Measurements from ENCODE around the gene WNT8B.

Gene WNT8B

DNA sequence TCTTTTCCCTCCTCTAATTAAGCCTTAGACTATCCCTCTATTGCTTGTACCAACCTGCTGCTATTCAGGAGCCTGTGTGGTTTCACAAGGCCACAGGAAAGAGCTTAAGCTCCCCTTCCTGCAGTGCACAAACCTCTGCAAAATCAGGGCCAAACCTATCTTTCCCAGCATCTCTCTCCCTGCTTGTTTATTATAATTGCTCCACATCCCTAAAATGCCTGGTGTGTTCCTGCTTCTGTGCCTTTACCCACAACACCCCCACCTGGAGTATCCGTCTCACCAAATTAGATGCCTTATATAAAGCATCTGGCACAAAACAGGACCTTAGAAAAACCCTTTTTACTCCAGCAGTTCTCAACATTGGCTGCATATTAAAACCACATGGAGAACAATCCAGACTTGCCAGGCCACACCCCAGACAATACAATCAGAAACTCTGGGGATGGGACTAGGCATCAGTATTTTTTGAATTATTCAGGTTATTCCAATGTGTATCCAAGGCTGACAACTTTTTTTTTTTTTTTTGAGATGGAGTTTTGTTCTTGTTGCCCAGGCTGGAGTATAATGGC lies 40.2 kb downstream of the WNT8B start:
- H3K36me3 Mint-ChIP-seq = peaks cover 22% of the 10 kb centered on the region
- H3K27me3 Mint-ChIP-seq = no peaks in the 10 kb centered on the region
- H3K4me1 Mint-ChIP-seq = peaks cover 33% of the 10 kb centered on the region
- no peaks in the 10 kb centered on the region for H3K9me3 Mint-ChIP-seq
- no peak overlapping the region for H3K4me3 Mint-ChIP-seq
- no peak overlapping the region for H3K27ac Mint-ChIP-seq

GRCh38 chr10:100504096-100504495 lies 41.3 kb downstream of the WNT8B start:
- H3K36me3 Mint-ChIP-seq = peaks cover 21% of the 10 kb centered on the region
- H3K27ac Mint-ChIP-seq = no peak overlapping the region
- H3K9me3 Mint-ChIP-seq = no peaks in the 10 kb centered on the region
- peaks cover 38% of the 10 kb centered on the region for H3K4me1 Mint-ChIP-seq
- H3K4me3 Mint-ChIP-seq = no peak overlapping the region
- H3K27me3 Mint-ChIP-seq = no peaks in the 10 kb centered on the region

DNA sequence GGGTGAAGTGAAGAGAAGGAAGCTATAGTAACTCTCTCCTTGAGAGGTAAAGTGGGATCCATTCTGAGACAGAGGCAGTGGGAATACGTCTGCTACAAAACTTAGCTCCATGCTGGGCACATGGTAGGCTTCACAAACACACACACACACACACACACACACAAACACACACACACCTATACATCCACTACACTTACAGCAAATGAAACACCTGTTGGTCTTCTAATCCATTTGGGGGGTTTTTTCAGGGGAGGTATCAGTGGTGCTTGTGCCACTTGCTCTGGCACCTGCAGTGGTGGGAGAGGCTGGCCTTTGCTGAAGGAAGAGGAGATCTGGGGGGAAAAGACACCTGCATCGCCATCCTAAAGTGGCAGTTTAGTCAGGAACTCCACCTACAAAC lies 42.4 kb downstream of the WNT8B start:
- Mint-ChIP-seq H3K27ac (no peak overlapping the region), H3K9me3 (no peaks in the 10 kb centered on the region), H3K4me3 (no peak overlapping the region), H3K4me1 (peaks cover 46% of the 10 kb centered on the region), H3K36me3 (peaks cover 20% of the 10 kb centered on the region), H3K27me3 (no peaks in the 10 kb centered on the region)

DNA sequence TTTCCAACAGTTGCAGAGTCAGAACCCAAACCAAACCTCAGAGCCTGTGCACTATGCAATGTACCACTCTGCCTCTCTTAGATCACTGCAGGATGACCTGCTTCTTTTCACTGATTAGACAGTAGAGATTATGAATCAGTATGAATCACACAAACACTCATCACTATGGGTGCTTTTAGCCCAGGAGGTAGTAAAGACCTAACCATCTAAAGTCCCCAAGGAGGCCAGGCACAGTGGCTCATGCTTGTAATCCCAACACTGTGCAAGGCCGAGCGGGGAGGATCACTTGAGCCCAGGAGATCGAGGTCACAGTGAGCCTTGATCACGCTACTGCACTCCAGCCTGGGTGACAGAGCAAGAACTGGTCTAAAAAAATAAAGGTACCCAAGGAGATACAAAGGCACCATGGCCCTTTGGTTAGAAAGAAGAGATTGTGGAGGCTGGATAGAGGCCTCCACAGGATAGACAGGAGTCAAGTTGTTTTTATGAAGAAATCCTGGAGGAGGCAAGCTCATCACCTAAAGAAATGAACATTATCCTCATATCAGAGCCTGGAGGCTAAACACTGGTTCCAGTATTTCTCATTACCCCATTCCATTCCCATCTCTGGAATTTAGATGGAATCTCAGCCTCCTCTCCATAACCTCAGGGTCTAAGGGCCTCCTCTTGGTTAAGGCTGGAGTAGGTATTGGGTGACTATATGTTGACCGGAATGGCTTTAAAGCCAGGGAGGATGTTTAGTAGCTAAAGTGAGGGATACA lies 44.0 kb downstream of the WNT8B start:
- Mint-ChIP-seq H3K9me3 (no peaks in the 10 kb centered on the region), H3K4me3 (peak overlapping the region; percentile 39), H3K4me1 (peaks cover 62% of the 10 kb centered on the region), H3K27me3 (no peaks in the 10 kb centered on the region), H3K27ac (peak overlapping the region; percentile 79), H3K36me3 (peaks cover 14% of the 10 kb centered on the region)

- Mint-ChIP-seq H3K9me3 (no peaks in the 10 kb centered on the region), H3K36me3 (peaks cover 13% of the 10 kb centered on the region), H3K27ac (no peak overlapping the region), H3K4me3 (no peak overlapping the region), H3K4me1 (peaks cover 67% of the 10 kb centered on the region), H3K27me3 (no peaks in the 10 kb centered on the region)
Measured at GRCh38 chr10:100507357-100507732, 44.5 kb downstream of the WNT8B start.

DNA sequence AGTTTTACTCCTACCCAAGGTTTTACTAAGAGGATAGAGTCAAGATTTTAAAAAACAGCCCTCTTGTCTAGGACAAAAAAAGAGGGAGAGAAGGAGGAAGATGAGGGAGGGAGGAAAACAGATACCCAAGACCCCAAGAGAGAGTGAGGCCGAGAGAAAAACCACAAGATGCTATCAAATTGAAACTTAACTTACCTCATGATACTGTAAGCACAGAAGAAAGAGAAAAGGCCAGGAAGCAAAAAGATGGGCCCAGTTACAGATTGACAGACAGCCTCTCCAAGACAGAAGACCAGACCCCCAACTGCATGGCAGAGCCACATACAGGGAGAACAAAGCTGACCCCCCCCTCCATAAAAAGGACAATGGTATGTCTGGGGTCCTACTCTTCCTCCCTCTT lies 45.5 kb downstream of the WNT8B start:
- Mint-ChIP-seq H3K27ac (peak overlapping the region; percentile 87), H3K4me1 (peaks cover 74% of the 10 kb centered on the region)

DNA sequence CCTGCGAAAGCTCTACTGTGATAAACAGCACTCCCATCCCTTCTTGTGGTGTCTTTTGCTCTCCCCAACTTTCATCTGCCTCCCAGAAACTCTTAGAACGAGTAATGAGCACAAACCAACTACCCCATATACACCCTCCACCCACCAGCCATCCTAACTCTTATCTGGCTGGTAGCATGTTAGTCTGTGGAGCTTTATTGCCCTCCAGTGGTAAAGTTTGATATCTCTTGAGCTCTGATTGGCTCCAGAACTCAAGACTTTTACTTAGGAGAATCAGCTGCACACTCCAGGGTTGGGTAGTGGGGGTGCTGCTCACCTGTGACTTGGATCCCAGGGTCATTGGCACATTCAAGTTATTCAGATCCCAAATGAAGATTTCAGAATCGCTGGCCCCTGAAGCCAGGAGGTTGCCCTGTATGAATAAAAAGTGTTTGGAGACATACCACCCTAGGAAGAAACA lies 45.9 kb downstream of the WNT8B start:
- Mint-ChIP-seq H3K27ac (peak overlapping the region; percentile 84), H3K36me3 (peaks cover 12% of the 10 kb centered on the region), H3K4me1 (peaks cover 74% of the 10 kb centered on the region), H3K27me3 (no peaks in the 10 kb centered on the region), H3K9me3 (no peaks in the 10 kb centered on the region), H3K4me3 (peak overlapping the region; percentile 64)

More for the DNA sequence above, 45.5 kb downstream of the WNT8B start:
- Mint-ChIP-seq H3K27me3 (no peaks in the 10 kb centered on the region), H3K36me3 (peaks cover 12% of the 10 kb centered on the region), H3K4me3 (peak overlapping the region; percentile 11), H3K9me3 (no peaks in the 10 kb centered on the region)

DNA sequence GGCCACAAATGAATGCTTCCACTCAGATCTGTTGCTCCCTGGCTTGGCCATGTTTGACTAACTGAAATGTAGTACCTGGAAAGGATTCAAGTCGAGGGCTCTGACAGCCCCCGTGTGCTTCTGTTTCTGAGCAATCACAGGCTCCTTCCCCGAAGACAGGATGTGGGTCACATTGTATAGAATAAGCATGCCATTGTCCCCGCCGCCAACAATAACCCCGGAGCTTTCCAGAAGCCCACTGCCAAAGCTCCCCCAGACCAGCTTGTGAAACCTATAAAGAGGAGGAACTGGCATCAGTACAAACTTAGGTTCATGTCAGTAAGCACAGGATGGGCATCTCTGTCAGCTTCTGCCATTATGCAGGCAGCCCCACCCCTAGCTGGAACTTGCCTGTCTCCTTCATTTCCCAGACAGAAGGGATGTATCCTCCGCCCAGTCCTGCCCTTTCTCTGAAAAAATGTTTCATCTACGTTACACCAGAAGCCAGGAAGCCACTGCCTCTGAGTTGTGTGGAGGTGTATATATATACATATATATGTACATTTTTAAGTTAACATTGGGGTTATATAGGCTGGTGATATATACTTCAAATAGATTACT lies 46.5 kb downstream of the WNT8B start:
- H3K9me3 Mint-ChIP-seq = no peaks in the 10 kb centered on the region
- H3K4me3 Mint-ChIP-seq = peak overlapping the region; percentile 64
- H3K27me3 Mint-ChIP-seq = no peaks in the 10 kb centered on the region
- H3K27ac Mint-ChIP-seq = peak overlapping the region; percentile 84
- peaks cover 74% of the 10 kb centered on the region for H3K4me1 Mint-ChIP-seq
- peaks cover 12% of the 10 kb centered on the region for H3K36me3 Mint-ChIP-seq

DNA sequence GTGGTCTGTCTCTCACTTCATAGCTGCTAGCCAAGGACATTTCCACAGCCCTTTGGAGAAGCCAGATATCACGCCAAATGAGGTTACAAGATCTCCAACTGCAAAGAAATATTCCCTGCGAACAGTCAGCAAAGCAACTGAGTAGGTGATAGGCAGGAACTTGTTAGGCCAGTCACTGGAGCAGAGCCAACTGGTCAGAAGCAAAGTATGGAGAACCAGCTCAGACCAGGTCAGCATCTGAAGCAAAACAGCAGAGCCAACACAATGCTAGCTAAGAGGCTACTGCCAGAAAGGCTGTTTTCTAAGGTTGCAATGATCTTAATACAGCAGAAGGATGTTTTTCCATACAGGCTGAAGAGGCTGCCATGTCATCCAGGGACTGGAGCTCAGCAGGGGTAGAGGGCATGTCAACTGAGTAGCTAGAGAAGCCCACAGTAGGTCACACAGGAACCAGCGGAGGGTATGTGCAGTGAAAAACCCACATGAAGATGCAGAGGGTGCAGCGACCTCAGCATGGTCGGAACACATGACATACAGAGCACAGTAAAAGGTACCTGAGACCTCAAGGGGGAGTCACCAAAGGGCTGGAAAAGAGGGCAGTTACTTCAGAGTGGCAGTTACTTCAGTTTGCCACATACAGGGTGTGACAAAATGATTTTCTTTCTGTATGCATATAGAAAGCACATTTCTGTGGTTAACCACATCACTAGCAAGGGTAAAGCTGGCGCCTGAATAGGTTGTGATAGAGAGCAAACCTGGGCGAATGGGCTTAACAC lies 47.9 kb downstream of the WNT8B start:
- Mint-ChIP-seq H3K36me3 (peaks cover 7% of the 10 kb centered on the region), H3K4me1 (peaks cover 70% of the 10 kb centered on the region)

DNA sequence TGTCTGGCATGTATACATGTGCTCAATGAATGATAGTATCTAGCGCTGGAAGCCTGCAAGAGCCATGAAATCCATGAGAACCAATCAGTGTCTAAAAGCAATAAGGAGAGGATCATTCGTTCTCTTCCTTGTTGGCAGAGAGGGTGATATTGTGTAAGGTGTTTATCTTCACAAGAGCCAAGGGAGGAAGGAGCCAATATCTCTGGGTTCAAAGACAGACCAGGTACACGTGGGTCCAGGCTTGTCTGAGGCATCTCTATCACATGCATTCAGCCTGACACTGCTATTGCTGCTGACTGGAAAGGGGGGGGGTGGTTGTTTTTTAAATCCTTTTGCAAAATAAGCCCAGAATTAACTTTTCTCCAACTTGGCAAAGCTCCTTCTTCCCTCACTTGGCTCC lies 52.8 kb downstream of the WNT8B start:
- no peak overlapping the region for H3K27ac Mint-ChIP-seq
- H3K4me1 Mint-ChIP-seq = peaks cover 41% of the 10 kb centered on the region
- H3K4me3 Mint-ChIP-seq = no peak overlapping the region
- no peaks in the 10 kb centered on the region for H3K9me3 Mint-ChIP-seq
- no peaks in the 10 kb centered on the region for H3K27me3 Mint-ChIP-seq
- H3K36me3 Mint-ChIP-seq = peaks cover 4% of the 10 kb centered on the region

More for the DNA sequence above, 47.9 kb downstream of the WNT8B start:
- no peaks in the 10 kb centered on the region for H3K27me3 Mint-ChIP-seq
- no peaks in the 10 kb centered on the region for H3K9me3 Mint-ChIP-seq
- peak overlapping the region; percentile 46 for H3K27ac Mint-ChIP-seq
- peak overlapping the region; percentile 26 for H3K4me3 Mint-ChIP-seq

GRCh38 chr10:100516847-100517246 lies 54.0 kb downstream of the WNT8B start:
- Mint-ChIP-seq H3K4me3 (no peak overlapping the region), H3K4me1 (peaks cover 29% of the 10 kb centered on the region), H3K27ac (no peak overlapping the region), H3K9me3 (no peaks in the 10 kb centered on the region), H3K36me3 (peaks cover 4% of the 10 kb centered on the region), H3K27me3 (no peaks in the 10 kb centered on the region)

GRCh38 chr10:100518761-100519241 lies 56.0 kb downstream of the WNT8B start:
- H3K27ac Mint-ChIP-seq = peak overlapping the region; percentile 23
- no peaks in the 10 kb centered on the region for H3K9me3 Mint-ChIP-seq
- no peaks in the 10 kb centered on the region for H3K27me3 Mint-ChIP-seq
- peaks cover 1% of the 10 kb centered on the region for H3K36me3 Mint-ChIP-seq
- H3K4me1 Mint-ChIP-seq = peaks cover 17% of the 10 kb centered on the region
- no peak overlapping the region for H3K4me3 Mint-ChIP-seq

- H3K27ac Mint-ChIP-seq = peak within 1 kb of the TSS; percentile 59
- no peak within 1 kb of the TSS for H3K4me3 Mint-ChIP-seq
- H3K9me3 Mint-ChIP-seq = no peaks in the 10 kb centered on the region
- peaks cover 17% of the 10 kb centered on the region for H3K4me1 Mint-ChIP-seq
- H3K27me3 Mint-ChIP-seq = no peaks in the 10 kb centered on the region
- H3K36me3 Mint-ChIP-seq = peaks cover 1% of the 10 kb centered on the region
Measured at GRCh38 chr10:100519311-100520051, 56.7 kb downstream of the WNT8B start, which contains the start of gene SEC31B. Gene SEC31B (minus strand): TSS chr10:100519861. CDS start chr10:100516952, 2,909 bp downstream.

GRCh38 chr10:100520811-100521210 lies 58.0 kb downstream of the WNT8B start:
- peaks cover 21% of the 10 kb centered on the region for H3K4me1 Mint-ChIP-seq
- no peaks in the 10 kb centered on the region for H3K9me3 Mint-ChIP-seq
- H3K4me3 Mint-ChIP-seq = no peak overlapping the region
- peaks cover 1% of the 10 kb centered on the region for H3K36me3 Mint-ChIP-seq
- no peak overlapping the region for H3K27ac Mint-ChIP-seq
- no peaks in the 10 kb centered on the region for H3K27me3 Mint-ChIP-seq
